Activated CD8-positive, alpha-beta memory T cell treated with anti-CD3 and anti-CD28 coated beads, Interleukin-2, amount 50 U/mL, for 48 hours (primary cell): ENCODE measurements around the gene PIGBOS1.
A peak's percentile ranks its signal among the peaks of the same experiment; 100 is the strongest.
"Not testable (repeated sequence)": the region's sequence is repeated elsewhere in the genome, so short reads cannot be mapped to it uniquely, and the experiment has no call there.

ENCODE experiments used
- DNase-seq: peaks from one replicate; pipeline ENCODE4 v3.0.0-alpha.2; 2020

The PIGBOS1 gene

DNA sequence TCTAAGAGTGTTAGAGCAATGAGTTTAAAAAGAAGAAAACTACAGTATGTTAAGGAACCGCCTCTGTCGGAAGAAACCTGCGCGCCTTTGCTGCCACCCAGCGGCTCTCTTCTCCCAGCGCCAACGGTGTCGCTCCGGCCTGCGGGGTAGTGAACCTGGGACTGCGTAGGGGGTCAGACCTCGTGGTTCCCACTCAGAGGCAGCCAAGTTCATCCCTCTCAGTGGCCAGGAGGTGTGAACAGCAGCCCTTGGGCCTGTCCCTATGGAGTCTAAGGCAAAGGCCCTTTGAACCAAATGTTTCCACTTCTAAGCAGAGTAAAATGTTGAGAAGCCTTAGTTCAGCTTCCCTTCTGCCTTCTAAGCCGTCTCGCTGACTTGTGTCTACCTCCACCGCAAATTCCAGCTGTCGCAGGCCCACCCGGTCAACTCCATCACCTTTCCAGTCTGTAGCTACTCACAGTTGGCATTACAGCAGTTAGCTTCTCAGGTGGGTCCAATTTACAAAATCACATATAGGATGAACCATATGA is 28.3 kb downstream of the PIGBOS1 start:
- peak; percentile 91 for DNase-seq

DNA sequence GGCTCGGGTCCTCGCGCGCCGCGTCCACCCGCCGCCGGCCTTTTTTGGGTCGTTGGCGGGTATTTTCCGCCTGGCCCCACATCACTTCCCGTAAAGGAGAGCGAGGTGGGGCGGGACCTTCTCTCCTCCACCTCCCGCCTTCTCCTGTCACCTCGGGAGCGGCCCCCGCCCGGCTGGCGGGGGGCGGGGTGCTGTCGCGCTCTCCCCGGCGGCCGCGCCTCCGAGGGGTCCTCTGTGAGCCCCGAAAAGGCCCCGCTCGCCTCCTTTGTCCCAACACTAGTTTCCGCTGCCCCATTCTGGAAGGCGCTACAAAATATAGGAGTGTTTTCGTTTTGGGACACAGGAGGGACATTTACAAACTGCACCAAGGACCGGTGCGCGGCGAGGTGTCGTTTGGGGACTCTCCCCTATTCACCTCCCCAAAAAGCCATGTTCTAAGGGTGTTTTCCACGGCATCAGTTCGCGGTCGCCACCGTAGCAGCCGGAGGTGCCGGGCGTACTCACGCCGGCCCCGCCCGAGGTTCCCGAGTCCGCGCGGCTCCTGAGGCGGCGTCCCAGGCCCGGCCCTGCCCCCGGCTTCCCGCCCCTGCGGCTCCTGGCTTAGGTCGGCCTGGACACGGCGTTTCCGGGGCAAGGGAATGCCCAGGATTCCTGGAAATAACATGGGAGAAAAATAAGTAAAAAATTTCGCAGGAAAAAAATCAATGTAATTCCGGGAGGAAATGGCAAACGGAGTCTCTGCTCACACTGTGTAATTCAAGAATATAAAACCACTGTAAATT is 29.0 kb downstream of the PIGBOS1 start, which contains the start of gene RAB27A:
RAB27A (minus strand) TSS at position 68 of the 782 bp plus-strand sequence. CDS start 54,879 bp downstream, outside the sequence.
- peak; percentile 90 for DNase-seq

DNA sequence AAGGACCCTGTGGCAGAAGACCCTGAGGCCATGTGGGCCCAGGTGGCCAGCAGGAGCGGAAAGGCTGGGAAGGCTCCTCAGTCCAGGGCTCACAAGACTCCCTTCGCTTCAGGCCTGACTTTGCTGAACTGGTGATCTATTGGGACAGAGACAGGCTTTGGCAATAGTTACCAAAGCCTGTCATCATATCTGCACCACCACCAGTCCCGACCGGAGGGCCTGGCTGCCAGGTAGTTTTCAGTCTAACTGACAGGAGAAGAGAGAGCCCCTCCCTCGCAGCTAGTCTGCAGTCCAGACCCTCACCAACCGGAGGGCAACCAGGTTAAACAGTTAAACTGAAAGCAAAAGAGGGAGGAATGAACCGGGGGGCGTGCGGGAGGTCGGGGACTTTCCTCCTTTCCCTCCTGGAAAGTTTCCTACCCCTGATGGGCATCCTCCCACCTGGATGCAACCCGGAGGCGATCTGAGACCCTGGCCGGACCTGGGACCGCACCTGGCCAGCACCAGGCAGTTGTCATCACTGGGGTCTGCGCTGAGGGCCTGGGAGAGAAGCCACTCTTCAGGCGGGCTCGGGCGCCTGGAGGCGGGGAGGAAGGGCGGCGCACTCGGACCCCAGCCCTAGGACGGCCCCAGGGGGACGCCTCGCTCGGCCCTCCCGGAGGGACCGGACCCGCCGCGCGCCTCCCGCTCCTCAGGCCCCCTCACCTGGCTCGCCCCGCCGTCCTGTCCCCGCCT is 29.7 kb downstream of the PIGBOS1 start:
- DNase-seq = peak; percentile 73

DNA sequence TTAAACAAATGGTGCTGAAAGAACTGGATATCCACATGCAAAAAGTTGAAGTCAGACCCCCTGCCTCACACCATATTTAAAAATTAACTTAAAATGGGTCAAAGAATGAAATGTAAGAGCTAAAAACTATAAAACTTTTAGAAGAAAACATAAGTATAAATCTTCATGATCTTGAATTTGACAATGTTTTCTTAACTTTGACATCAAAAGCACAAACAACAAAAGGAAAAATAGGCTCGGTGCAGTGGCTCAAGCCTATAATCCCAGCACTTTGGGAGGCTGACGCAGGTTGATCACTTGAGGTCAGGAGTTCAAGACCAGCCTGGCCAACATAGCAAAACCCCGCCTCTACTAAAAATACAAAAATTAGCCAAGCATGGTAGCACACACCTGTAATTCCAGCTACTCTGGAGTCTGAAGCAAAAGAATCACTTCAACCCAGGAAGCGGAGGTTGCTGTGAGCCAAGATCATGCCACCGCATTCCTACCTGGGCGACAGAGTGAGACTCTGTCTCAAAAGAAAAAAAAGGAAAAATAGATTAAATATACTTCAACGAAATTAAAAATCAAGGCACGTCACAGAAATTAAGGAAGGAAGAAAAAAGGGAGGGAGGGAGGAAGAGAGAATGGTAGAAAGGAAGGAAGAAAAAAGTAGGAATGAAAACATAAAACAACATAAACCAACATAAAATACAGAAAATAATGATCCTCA is 30.8 kb downstream of the PIGBOS1 start:
- no peak for DNase-seq

DNA sequence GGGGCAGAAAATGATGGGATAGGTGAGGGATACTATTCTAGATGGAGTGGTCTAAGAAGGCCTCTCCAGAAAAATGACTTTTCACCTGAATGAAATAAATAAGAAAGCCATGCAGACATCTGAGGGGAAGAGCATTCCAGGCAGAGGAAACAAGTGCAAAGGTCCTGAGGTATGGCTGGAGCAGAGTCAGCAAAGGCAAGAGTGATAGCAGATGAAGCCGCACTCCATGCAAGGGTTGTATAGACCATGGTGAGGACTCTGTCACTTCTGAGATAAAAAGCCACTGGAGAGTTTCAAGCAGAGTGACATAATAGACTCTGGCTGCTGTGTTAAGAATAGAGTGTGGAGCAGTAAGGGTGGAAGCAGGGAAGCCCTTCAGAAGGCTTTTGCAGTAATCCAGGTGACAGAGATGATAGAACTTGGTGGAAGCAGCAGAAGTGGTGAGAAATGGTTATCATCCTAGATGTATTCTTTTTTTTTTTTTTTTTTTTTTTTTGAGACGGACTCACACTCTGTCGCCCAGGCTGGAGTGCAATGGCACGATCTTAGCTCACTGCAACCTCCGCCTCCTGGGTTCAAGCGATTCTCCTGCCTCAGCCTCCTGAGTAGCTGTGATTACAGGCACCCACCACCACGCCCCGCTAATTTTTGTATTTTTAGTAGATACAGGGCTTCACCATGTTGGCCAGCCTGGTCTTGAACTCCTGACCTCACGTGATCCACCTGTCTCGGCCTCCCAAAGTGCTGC is 32.3 kb downstream of the PIGBOS1 start:
- DNase-seq = not testable (repeated sequence)

DNA sequence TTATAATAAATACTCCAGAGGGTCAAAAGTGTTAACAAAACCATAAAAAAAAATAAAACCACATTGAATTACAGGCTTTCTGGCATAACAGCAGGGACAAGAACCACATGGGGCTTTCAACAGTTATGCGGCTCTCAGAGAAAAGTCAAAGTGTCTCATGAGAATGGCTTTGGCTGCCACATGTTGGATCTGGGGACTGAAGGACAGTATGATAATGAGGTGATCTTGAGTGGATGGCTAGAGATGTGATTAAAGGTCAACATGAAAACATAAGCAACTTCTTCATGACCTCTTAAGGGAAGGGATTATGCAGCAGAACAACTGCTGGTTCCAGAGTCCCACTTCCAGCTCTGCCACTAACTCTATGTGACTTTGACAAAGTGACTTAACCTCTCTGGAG is 34.5 kb downstream of the PIGBOS1 start:
- DNase-seq = no peak

DNA sequence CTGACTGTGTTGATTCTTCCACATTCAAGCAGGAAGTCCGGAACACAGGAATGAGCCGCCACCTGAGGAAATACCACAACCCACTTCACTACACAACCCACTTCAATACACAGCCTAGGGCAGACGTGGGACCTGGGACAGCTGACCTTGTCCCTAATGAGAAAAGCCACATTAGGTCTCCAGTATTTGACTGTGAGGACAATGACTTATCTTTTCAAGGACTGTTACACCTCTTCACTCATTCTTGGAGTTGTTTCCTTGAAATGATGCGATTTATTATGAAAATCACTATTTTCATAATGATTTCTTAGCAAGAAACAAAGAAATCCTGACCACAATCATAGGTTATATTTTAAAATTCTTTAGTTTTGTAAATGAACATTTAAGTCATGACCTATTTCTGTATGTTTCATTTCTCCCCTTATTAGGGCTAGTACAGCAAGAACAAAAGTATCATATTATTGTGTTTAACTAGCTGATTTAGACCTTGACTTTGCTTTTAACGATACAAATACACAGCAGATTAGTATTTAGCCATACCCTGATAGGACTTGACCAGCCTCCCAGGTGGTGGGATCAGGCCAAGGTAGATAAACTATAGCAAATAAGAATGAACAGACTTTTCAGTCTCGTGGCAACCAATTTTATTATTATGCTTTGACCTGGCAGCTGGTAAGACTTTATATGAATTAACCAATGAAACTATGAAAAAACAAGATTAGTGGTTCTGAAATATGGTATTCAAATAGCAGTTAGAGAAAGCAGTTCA is 35.4 kb downstream of the PIGBOS1 start:
- no peak for DNase-seq

DNA sequence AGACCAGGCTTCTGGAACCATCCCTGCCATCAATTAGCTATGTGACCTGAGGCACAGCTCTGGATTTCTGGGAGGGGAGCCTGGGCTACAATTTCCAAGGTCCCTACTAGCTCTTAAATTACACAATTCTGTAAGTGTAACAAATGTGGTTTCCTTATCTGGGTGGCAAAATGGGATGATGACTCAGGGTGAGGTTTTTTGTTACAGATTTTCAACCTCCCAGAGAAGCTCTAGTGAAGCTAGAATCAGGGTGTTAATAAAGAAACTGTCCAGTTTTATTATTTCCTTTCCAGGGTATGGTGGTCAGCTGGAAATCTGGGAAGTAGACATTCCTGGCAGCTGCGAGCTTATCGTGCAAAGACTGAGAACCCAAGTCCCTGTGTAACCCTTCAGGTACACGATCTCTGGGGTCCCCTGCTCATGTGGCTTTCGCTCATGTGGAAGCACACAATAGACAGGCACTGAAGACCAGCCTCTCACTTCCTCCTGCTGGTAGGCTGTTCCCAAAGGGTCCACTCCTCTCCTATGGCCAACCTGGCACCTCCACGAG is 36.6 kb downstream of the PIGBOS1 start:
- no peak for DNase-seq

DNA sequence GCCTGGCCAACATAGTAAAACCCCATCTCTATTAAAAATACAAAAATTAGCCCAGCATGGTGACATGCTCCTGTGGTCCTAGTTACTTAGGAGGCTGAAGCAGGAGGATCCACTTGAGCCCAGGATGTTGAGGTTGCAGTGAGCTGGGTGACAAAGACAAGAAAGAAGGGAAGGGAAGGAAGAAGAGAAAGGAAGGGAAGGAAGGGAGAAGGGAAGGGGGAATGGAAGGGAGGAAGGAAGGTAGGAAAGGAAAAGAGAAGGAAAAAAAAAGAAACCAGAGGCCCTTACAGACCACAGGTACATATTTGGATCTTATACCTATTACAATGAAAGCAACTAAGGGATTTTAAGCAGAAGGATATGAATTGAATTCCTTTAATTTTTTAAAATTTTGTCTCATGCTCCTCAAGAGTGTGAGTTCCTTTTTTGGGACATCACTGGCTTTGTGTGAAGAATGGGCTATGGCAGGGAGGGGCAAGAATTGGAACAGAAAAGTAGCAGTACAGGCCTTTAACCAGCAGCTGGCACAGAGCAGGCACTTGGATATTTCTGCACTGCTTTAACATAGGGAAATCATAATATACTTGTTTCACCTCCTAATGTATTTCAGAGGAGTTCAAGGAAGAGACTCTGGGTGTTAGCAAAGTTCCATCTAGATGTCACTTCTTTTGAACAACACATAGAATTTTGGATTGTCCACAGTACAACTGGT is 37.2 kb downstream of the PIGBOS1 start:
- no peak for DNase-seq

DNA sequence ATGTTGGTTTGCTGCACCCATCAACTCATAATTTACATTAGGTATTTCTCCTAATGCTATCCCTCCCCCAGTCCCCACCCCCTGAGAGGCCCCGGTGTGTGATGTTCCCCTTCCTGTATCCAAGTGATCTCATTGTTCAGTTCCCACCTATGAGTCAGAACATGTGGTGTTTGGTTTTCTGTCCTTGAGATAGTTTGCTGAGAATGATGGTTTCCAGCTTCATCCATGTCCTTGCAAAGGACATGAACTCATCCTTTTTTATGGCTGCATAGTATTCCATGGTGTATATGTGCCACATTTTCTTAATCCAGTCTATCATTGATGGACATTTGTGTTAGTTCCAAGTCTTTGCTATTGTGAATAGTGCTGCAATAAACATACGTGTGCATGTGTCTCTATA is 38.3 kb downstream of the PIGBOS1 start:
- DNase-seq = not testable (repeated sequence)

DNA sequence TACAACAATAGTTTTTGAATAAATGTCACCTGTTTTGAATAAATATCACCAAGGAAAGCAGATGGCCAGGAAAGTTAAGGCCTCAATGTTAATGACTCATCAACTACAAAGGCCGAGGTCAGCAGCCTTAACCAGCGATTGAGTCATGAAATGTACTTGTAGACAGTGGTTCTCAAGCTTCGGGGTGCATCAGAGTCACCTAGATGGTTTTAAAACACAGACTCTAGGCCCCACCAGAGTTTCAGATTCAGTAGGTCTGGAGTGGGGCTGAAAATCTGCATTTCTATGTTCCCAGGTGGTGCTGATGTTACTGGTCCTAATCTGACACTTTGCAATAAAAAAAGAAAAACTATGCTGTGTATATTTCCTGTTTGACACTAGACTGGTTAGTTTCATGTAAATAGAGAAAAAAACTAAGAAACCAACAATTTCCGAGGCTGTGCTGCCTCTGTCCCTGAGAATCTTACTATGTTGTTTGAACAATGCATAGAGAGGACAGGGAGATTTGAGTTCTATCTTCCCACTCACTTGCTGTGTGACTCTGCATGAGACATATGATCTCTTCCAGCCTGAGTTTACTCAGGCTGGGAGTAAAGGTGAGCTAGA is 39.1 kb downstream of the PIGBOS1 start:
- DNase-seq = no peak

DNA sequence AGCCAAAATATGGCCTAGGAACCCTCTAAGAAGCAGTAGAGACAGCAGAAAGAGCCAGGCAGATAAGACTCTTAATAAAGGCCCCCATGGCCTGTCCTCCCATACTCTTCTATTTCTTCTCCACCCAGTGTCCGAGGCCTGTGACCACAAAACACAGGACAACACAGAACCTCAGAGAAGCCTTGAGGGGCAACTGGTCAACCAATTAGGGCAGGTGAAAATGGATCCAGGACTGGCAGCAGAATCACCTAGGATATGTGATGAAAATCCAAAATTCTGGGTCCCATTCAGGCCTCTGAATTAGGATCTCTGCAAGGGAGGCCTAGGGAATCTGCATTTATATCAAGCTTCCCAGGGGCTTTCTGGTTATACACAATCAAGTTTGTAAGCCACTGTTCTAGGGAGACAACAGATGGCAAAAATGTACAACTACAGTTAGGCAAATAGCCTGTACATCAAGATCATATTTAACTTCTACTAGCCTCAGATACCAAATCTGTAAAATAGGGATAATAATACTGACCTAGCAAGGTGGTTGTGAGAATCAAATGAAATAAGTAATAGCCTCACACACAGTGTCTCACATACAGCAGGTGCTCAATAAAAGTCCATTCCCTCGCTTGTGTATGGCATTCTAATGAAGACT is 39.7 kb downstream of the PIGBOS1 start:
- DNase-seq = no peak

DNA sequence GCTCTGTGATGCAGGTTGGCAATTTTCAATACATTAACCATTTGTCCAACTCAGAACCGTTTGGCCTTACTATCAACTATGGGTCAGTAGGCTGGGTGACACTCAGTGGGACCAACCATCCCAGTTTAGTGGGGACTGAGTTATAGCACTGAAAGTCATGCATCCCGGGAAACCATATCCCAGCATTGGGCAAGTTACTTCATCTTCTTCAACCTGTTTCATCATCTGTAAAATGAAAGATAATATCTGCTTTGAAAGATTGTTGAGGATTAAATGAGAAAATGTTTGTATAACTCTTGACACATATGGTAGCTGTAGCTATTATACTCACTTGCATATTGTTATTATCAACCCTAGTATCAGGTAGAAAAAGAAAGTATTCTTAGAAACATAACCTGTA is 41.2 kb downstream of the PIGBOS1 start:
- DNase-seq = no peak

DNA sequence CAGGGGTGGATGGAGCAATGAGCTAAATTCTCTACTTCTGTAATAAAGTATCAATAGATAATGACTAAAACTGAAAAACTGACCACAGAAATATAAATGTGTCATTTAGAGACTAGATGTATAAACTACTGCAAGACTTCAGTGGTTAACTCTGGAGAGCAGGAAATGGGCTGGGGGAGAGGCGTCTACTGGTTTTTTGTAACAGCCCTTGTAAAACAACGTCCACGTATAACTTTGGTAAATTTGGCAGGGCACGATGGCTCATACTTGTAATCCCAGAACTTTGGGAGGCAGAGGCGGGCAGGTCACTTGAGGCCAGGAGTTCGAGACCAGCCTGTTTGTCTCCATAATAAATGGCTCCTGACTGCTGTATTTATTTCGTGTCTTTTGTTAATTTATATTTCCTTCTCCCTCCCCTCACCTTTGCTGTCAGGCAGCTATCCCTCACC is 41.8 kb downstream of the PIGBOS1 start:
- no peak for DNase-seq

DNA sequence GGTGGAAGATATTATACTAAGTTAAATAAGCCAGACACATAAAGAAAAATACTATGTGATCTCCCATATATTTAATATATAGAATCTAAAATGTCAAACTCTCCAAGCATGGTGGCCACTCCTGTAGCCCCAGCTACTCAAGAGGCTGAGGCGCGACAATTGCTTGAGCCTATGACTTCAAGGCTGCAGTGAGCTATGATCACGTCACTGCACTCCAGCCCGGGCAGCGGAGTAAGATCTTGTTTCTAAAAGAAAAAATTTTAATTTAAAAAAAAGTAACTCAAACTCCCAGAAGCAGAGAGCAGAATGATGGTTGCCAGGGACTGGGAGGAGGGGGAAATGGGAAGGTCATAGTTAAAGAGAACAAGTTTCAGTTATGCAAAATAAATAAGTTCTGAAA is 42.6 kb downstream of the PIGBOS1 start:
- DNase-seq = no peak

DNA sequence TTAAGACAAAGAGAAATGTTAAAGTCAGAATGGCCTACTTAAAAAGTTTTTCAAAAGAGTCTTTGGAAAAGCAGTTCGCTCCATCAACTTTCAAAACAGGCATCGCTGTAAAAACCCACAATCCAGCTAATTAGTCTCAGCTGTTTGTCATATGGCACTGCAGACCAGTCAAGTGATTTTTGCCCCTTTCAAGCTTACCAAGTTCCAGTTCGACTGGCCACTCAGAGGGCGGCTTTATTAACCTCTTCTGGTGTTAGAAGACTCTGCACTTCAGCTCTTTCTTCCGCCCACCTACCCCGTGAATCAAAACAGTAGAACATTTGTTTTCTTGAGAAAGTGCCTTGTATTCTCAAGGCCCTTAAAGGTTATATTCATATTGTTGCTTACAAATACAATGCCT is 48.6 kb downstream of the PIGBOS1 start:
- no peak for DNase-seq

DNA sequence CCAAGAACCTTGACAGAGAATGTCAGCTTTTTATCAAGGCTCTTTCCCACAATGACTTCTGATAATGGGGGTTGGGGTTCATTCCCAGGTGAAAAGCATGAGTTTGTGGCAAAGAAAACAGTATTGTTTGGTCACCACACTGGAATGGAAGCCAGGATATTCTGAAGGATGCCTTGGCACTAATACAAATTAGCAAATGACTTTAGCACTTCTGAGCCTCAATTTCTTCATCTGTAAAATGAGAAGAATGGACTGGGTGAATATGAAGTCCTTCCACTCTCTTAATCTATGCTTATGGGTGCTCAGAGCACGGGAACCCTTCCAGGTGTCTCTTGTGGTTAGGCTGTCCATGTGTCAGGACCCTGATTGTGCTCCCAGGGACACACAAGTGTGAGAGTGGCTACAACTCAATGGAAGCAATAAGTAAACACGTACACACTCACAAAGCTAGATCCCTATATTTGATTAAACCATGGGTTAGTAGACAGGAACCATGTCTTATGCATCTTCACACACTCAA is 50.7 kb downstream of the PIGBOS1 start:
- no peak for DNase-seq

DNA sequence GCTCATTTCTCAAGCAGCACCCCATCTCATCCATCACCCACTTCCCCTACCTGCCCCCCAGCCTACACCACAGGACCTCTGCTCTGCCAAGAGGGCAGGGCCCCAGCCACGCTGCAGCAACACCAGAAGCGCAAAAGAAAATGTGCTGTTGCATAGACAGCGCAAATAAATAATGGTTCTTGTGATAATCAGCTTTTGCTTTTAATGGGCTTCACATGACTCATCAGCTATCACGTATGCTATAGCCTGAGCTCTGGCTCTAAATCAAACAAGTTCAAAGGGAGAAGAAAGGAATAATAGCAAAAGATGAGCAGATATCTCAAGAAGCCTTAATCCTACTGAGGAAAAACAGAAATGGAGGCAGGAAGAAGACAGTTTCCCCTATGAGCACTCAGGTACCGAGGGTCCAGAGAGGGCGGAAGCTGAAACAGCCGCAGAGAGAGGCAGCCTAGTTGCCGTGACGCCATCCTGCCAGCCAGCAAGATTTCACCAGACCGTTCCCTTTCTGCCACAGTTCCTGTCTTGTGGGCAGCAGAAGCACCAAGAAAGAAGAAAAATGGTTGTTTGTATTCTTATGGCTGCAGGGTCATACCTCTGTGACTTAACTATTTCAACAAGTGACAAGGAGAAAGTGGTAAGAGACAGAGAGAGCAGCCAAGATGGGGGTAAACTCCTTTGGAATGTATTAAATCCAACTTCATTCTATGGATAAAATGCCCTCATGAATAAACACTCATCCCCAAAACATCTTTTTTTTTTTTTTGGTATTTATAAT is 51.3 kb downstream of the PIGBOS1 start:
- DNase-seq = peak; percentile 81
